ENCODE data around the gene HTRA2.

Gene HTRA2

DNA sequence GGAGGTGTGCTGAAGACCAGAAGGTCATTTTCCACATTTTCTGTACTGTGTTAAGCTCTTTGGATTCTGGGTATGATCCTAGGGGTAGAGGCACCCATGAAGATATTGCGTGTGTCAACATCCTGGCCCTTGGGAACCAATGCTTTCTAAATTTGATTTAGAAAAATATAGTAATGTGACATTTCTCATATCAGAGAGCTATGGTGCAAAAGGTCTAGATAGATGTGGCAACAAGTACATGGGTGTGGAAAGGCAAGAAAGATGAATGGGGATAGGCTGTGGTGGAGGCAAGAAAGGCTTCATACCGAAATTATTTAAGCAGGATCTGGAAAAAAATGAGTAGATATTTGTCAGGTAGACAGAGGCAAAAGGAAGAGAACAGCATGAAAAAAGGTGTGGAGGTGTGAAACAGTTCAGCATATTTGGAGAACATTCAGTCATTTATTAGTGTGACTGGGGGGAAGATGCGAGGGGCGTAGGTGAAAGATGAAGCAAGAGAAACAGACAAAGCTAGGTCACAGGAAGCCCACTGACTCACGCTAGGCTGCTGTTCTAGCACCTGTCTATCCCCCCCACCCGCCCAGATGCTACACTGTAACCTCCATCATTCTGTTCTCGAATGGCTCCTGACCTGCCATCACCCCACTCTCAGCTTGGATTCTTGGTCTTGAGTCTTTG lies 36.5 kb downstream of the HTRA2 start:
- no peak for DNase-seq

DNA sequence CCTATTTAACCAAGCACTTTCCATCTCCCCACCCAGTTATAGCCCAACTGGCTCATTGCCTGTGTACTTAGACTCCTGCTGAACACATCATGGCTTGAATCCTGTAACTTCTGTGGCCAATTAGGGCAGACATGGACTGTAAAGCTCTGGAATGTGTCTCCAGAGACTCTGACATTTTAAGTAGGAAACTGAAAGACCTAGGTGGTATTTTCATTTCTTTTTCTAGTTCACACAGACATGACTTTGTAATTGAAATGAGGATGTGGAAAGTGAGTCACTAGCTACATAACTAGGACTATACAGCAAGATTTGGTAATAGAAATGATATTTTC lies 37.0 kb downstream of the HTRA2 start:
- DNase-seq, result no peak

DNA sequence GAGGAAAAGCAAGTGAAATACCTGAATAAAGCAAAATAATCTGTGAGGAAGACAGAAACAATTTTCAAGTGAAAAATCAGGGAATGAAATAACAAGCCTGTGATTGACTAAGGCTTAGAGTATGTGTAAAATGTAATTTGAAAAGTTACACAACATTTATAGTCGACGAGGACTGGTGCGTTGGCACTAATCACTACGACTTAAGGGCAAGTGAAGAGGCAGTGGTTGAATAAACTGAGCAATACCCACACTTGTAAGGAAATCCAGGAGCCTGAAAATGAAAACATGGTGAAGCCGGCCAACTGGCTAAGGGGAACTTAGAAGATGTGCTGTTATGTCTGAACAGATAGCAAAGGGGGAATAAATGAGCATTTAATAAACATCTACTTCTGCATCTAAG lies 38.1 kb downstream of the HTRA2 start:
- no peak for DNase-seq

DNA sequence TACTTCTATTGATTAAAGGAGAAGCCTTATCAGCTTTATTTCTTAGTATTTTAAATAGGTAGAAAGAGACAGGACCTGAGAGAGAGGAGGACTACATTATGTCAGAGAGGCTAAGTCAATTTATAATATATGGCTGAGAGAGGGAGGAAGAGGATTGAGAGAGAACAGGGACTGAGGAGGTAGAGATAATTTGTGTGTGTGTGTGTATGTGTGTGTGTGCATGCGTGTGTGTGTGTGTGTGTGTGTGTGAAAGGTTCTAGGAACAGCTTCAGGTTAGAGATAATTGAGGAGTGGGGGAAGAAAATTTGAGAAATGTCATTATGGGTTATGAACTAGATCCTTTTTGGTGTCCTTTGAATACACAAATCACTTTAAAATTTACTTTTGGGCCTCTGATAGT lies 40.0 kb downstream of the HTRA2 start:
- no peak for DNase-seq

DNA sequence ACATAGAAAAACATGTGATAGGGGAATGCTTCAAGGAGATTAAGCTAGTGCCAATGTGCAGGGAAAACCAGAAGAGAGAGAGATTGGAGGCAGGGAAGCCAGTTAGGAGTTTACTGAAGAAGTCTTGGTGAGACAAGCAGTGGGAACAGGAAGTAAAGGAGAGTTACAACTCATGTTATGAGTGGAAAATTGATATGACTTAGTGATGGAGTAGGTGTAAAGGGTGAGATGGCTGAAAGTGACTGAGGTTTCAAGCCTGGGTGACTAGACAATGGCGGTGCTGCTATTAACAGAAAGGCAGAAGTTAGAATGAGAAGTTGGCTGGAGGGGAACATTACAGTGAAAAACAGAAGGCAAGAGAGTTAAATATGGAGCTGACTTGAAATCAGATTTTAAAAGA lies 41.3 kb downstream of the HTRA2 start:
- DNase-seq, result no peak

DNA sequence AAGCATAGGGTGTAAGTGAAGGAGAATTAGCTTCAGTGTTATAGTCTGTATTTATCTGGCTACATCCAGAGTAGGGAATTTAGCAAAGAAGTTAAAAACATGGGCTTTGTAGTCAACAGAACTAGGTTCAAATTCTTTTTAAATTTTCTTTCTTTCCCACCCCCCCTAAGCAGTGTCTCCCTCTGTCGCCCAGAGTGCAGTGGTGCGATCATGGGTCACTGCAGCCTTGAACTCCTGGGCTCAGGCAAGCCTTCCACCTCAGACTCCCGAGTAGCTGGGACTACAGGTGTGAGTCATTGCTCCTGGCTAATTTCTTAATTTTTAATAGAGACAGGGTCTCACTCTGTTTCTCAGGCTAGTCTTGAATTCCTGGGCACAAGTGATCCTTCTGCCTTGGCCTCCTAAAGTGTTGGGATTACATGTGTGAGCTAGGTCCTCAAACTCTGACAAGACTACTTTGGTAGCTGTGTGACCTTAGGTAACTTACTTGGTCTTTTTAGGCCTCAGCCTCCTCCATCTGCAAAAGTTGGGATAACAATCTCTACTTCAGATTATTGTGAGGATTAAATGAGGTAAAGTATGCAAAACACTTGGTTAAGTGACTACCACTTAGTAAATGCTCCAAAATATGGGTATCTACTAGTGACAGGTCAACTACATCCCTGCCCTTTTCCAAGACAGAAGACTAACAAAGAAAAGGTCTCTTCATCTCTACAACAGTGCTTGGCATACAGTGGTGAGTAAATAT lies 42.6 kb downstream of the HTRA2 start:
- DNase-seq, result no peak

DNA sequence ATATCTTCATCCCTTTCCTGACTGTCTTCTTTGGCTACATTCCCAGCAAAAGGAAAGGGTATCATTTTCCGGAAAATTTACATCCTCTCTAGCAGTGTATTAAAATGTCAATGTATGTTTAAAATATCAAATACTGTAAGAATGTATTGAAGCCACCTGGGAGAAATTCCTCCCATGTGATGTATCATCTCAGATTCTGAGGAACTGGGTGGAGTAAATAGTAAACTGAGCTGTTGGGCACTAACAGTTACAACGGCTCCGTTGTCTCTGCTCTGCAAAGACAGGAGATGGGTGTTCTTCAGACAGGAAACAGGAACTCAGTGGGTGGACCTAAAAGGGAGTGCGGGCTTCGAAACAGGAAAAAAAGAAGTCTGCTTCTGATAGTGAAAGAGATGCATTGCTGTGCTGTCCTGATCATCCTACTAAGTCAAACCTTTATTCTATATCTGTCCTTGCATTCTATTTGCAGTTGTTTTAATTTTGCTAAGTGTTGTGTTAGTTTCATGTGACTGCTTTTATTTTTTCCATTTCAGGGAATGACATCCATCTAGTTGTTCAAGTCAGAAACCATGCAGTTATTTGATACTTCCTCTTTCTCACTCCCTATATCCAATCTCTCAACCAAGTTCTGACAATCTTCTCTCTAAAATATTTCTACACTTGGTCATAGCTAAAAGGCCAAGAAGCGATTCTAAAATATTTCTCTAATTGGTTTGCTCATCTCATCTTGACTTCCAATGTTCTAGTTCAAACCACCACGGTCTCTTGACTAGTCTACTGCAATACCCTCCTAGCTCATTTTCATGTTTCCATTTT lies 44.2 kb downstream of the HTRA2 start:
- DNase-seq, result no peak

DNA sequence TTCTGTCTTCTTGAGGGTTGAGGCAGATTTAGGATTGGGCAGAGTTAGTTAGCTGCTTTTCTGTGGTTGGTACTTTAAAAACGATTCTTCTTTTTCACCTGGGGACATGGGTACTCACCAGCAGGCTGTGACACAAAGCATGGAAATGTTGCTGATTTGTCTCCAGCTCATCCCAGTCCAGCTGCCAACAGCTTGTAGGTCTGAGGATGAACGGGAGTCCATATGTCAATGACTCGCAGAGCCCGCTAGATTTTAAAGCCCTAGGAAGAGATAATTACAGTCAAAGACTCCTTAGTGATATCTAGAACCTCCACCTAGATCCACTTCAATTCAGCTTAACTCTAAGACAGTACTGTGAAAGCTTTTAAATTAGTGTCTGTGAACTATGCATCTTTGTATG lies 45.6 kb downstream of the HTRA2 start:
- DNase-seq, result no peak

DNA sequence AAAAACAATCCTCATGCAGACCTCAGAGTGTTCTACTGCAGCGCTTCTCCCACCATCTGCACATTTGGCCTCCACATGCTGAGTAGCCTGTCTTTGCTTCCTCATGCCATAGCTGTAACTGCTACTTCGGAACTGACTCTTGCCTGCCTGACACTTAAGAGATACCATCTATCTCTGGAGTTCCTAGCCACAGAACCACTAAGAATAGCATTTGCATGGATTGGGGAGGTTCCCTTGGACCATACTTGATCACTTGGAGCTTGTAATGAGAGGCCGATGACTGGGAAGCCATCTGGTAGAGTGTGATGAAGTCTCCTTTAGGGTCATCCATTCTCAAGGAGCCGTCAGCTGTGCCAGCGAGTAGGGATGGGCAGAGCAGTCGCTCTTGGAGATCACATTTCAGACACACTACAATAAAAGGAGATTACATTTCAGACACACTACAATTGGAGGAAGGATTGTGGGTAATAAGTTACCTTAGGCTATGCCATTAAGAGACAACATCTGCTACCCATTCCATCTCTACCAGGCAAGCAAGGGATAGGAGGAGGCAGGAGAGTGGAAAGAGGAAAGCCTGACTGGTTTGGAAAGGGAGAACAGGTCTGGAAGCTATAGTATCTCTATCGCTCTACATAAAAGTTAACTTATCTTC lies 46.6 kb downstream of the HTRA2 start:
- DNase-seq, result no peak

DNA sequence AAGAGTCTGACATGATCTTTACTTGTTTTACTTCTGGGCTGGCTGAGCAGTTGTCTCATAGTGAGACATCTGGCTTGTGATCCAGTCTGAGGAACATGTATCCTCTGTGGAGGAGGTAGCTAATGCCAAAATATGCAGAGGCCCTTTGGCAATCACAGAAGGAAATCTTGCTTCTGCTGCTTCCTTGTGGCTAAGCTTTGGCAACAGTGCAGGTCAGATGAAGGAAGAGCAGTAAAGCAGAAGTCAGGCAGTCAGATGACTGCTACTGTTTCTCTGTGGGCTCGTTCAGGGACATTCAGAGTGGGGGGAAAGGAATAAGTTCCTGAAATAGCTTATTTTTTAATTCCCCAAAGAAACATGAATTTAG lies 47.1 kb downstream of the HTRA2 start:
- no peak for DNase-seq

DNA sequence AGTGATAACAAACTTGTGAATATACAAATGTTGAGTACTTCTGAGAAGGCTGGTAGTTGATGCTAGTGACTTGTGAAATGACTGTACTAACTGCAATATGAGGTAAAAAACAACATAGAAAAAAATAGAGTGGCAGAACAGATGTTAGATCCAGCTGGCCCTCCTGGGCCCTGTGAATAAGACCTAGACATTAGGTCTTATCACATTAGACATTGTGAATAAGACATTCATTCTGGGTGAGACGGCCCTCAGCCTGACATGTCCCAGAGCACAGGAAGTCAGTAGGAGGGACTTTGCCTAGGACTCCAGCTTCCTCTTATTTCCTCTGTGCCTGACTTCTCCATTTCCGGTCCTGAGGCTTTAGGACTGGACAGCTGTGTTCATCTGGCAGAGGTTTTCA lies 47.7 kb downstream of the HTRA2 start:
- DNase-seq, result no peak

DNA sequence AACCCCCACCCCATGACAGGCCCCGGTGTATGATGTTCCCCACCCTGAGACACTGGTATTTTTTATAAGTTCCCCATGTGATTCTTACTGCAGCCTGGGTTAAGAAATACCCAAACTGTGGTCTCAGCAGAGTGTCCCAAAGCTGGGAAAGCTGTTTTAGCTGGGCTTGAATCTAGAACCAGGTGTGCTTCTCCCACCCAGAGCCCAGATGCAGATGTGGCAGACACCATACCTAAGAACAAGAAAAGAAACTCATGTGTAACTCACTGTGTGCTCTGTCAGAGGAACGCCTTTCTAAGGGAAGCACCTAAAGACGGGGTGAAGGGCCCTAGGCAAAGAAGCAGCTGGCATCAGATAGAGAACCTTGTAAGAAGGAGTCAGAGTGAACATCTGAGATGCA lies 48.7 kb downstream of the HTRA2 start:
- DNase-seq, result no peak

DNA sequence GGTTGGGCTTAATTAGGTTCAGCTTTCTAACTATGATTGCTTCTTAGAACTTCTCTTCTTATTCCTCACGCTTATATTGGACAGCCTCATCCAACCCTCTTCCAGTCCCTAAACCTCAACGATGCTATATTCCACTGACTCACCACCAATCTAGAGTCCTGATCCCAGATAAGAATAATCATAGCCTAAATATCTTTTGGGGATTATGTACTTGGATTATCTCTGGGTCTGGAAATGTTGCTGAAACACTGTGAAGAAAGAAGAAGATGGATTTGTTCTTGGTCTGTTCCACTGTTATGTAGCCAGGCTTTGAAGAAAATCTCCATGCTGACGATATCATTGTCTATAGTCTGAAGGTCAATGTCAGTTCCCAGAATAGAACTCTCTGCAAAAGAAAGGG lies 51.7 kb downstream of the HTRA2 start:
- no peak for DNase-seq

DNA sequence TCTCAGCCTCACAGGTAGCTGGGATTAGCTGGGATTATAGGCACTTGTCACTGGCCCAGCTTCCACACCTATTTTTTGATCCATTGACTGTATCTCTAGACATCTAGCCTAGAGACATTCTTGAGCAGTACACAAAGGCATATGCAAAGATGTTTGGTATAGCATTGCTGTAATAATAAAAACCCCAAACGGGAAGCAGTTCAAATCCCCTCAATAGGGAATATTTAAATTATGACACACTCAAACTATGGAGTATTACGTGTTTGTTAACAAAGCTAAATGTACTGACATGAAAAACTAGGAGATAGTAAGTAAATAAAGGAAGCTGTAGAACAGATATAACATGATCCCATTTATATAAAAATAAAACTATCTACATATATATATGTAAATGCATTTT lies 52.5 kb downstream of the HTRA2 start:
- no peak for DNase-seq
